ENCODE data around the gene FOXP1. TPM values are rescaled to one million over a fixed set of nuclear protein-coding genes. Genes with fewer than 3 reads are reported as not detected.

The FOXP1 gene
- total and polyA plus RNA-seq, 2 of the 8 experiments (the other 6 are each of a cell fraction or from before 2014, with no cell fraction given) = 13.9 to 25.4 TPM

GRCh38 chr3:71415681-71416122, 167.8 kb downstream of the FOXP1 start (continued):
- TF ChIP-seq NANOG (IDR thresholded peaks at IDR 0.05; ENCODE audit: insufficient read depth, low read depth, low read length, poor library complexity, severe bottlenecking) = no peak
- no peak for TF ChIP-seq TCF12 (IDR thresholded peaks at IDR 0.05; ENCODE audit: low read depth, low read length)

All from H1 (cell line).